GM18858 (cell line): ENCODE data around the gene ANKFN1.

Source experiments
- ATAC-seq: cut with Tn5 transposase; IDR thresholded peaks from one replicate; pipeline ENCODE4 v1.9.1; 2021; ENCODE audit not compliant: unreplicated experiment

The ANKFN1 gene

DNA sequence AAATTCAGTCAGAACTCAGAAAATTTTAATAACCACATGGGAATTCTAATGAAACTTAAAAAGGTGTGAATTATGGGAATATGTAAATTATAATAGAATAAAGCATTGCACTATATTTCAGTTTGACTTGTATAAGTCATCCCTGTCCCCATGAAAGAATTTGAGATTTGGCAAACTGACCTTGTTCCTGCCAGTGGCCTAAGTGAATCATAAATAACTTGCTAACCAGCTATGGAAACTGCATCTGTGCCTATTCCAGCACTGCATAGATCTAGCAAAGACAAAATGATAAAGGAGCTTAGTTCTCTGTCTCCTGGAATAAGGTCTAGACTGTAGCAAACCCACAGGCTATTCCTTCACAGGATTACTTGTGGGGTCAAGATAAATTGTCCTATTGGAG, 333.5 kb downstream of the ANKFN1 start:
- no peak for ATAC-seq

DNA sequence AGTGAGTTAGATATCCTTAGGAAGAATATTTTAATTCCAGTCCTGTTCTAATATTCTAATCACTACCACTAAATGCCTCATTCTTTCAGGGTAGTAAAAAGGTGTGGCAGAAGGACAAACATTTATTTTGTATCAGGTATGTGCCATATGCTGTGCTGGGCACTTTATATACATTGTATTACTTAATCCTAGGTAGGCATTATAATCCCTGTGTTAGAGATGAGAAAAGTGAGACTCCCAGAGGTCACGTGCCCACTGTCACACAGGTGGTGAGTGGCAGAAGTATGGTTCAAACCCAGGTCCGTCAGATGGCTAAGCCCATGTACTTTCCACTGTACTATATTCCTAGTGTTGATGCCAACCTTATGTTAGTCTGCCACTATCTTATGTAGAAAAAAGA, 335.5 kb downstream of the ANKFN1 start:
- ATAC-seq: no peak

DNA sequence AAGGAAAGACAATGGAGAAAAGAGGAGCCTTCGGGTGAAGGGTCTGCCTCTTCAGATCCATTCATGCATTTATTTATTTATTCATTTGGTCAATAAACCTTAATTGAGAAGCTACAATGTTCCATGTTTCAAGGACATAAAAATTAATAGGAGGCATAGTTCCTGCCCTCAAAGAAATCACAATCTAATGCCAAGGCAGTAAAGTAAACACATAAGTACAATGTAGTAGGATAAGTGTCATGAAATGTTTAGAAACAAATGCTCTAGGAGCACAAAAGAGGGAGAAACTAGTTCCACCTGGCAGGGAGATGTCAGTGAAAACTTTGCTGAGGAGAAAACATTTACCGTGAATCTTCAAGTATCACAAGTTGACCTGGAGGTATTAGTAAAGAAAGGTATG, 336.7 kb downstream of the ANKFN1 start:
- no peak for ATAC-seq

DNA sequence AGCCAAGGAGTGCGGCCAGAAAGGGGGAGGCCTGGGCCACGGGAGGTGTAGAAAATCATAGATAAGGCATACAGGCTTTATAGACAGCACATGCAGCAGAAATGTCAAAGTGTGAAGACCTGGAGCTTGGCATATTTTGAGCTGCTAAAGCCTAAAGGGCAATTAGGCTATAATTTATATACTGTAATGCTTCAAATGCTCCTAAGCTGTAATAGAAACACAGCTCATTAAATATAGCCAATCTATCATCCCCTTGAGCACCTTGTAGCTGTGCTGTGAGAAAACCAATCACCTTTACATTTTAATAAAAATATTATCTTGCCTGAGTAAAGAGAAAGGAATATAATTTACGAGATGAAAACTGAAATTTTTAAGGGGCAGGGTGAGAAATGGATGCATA, 342.3 kb downstream of the ANKFN1 start:
- no peak for ATAC-seq

DNA sequence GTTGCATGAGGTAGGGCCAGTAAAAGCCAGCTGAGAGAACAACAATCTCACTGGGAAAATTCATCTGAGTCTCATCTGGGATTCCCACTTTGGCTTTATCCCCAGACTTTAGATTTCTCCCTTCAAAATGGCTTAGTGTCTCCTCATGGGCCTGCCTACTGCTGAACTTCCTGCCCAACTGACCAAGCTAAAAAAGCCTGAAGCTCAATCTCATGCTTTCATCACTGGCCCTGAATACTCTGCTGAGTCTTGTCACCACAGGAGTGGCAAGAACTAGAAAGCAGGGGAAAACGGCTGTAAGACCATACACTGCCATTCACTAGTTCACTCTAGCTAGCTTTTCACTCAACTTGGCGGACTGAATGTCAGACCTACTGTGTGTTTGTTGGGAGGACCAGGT, 343.9 kb downstream of the ANKFN1 start:
- ATAC-seq: no peak

DNA sequence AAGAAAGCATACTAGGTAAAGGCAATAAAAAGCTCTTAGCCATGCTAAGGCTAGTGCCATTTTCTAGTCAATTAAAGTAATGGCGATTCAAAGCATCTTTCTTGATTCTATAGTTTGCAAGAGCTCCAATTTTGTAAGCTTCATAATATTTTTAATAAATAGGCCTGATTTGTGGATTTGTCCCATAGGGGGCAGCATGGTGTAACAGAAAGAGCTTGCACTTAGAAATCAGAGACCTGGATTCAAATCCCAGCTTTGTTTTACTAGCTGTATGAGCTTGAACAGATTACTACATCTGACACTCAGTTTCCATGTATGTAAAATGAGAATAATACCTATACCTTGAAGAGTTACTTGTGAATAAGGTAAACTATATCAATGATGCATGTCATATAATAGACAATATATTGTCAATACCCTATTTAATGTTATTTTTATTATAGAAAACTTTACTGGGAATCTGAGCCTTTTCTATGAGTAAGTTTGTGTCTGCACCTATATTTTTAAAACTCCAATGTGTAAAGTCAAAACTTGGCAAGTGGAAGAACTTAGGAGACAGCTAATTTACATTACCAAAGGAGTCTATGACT, 346.6 kb downstream of the ANKFN1 start:
- ATAC-seq: no peak

DNA sequence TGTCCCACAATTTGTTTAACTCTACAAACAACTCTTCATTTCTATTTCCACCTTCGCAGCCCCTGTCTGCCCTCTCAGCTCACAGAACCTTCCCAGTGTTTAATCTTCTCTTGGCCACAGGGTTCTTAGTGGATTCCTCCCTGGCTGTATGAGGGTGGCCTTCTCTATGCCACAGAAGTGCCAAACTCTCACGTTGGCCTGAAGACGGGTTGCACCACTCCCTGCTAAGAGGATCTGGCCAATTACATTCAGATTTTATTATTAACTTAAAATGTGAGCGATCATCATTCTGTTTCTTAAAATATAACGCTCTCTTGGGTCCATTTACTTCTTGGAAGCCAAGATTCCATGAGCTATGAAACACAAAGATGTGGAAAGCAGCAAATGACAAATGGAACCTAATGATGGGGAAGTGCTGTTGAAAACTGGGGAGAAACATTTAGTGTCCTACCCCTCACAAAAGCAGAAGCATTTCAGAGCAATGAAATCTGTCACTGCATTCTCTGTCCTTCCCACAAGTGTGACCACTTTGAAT, 348.9 kb downstream of the ANKFN1 start:
- no peak for ATAC-seq

DNA sequence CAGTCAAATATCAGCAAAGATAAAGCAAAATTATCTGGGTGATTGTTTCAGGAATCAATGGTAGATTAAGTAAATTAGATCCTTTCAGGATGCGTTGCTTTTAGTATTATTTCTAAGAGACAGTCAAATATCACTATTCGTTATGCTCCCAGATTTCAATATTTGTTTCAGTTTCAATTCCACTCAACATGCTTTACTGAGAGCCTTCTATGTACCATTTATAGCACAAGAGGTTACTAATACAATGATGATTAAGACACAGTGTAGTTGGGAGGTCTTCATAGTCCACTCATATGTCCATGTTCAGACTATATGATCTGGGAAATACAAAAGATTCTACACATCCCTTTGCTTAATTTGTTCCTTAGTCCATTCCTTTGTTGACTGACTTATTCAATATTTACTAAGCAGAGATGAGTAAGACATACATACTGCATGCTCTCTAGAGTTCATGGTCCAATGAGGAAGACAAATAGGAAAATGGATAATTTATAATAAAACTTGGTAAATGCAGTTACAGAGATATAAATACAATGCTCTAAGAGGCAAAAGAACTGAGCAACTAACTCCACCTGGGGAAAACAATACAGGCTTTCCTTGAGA, 352.0 kb downstream of the ANKFN1 start:
- no peak for ATAC-seq

DNA sequence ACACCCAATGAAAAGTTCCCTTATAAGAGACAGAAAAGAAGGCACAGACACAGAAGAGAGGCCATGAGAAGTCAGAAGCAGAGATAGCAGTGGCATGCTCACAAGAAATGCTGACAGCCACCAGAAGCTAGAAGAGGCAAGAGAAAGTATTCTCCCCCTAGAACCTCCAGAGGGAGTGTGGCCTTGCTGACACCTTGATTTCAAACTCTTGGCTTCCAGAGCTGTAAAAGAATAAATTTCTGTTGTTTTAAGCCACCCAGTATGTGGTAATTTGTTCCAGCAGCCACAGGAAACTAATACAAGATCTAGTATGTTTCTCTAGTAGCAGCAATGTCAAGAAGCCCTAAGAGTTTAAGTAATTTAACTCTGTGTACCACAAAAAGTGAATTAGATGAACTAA, 353.1 kb downstream of the ANKFN1 start:
- no peak for ATAC-seq

DNA sequence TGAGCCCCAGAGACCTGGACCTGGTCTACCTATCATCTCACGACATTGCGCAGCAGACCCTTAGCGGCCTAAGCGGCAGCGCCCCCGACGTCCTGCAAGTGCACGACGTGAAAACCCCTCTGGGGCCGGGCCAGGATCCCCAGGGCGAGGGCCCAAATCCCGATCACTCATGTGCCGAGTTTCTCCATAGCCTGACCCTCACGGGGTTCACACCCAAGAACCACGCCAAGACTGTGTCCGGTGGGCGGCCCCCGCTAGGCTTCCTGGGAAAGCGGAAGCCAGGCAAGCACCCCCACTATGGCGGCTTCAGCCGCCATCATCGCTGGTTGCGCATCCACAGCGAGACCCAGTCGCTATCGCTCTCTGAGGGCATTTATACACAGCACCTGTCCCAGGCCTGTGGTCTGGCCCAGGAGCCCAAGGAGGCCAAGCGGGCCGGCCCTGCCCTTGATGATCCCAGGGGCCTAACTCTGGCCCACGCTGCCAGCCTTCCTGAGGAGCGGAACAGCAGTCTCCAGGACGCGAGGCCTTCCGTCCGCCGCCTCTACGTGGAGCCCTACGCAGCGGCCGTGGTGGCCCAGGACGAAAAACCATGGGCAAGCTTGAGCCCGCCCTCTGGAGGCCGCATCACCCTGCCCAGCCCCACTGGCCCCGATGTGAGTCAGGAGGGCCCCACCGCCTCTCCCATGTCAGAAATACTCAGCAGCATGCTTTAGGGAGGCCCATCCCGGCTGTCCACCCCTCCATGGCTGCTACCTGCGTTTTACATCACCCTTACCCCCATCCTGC, 357.5 kb downstream of the ANKFN1 start:
- ATAC-seq: no peak

DNA sequence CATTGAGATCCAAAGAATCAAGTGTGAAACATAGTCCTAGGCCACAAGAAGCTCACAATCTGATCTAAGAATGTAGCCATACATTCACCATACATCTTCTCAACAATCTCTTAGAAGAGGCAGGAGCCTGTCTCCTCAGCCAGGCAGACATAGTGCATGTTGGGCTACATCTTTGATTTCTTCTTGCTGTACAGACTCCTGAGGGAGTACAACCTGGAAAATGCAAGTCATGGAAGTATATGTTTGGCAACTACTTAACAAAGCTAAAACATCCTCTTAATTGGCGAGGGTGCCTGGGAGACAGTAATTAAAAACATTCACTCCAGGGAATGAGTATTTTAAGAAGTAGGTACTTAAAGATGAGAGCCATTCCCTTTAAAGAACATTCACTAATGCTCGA, 361.0 kb downstream of the ANKFN1 start:
- ATAC-seq: no peak

DNA sequence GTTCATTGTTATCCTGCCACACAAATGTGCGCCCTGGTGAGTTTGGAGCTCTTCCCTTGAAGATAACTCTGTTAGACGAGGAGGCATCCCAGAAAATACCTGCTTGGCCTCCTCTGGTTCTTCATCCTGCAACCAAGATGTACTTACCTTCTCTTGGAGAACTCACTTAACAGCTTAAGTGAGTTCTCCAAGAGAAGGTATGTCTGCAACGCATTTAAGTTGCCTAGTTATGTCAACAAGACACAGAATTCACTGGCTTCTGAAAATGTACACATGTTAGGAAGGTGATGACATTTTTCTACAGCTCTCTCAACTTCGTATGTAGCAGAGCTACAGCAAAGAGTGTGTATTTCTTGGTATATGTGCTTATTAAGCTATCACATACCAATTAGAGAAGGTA, 361.6 kb downstream of the ANKFN1 start:
- ATAC-seq: no peak

DNA sequence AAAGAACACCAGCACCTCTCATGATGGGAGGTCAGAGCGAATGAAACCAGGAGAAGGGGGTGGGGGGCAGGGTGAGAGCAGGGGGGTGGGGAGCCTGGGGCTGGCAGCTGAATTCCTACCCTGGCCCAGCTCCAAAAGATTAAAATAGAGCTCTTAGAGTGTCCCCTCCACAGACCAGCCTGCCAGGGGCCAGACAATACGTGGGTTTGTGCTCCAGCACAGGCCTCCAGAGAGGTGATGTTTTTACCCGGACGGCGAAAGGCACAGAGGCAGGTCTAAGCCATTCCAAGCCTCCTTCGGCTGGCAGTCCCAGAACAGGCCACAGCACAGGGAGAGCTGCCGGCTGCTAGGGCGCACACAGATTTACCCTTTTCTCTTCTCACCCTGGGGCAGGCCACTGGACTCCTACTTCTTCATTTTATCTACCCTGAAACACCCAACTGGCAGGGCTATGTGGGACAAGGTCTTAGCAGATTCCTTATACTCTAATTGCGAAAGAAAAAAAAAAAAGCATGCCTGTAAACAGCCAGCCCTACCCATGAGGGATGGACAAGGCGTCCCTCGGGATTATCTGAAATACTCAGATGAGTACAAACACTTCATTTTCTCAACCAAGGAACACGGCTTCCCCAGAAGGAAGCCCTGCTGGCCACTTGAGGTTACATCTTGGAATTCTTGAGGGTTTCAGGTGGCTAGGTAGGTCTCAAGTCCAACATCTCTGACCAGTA, 368.3 kb downstream of the ANKFN1 start:
- ATAC-seq: no peak

DNA sequence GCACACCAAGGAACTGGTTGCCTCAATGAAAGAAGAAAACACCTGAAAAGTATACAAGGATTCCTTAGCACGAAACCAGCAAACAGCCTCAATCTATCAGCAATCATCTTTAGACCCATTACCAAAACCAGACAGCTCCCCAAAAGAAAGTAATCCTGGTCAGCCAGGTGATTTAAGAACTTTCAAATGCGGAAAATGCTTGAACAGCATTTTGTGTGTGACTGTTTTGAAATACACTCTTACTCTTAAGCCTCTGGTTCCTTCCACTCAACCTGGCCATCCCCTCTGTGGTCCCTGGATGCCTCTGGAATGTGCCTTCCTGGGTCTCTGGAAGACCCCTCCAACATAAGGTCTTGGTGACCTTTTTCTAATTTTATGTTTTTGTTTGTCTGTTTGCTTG, 369.8 kb downstream of the ANKFN1 start:
- ATAC-seq: no peak

DNA sequence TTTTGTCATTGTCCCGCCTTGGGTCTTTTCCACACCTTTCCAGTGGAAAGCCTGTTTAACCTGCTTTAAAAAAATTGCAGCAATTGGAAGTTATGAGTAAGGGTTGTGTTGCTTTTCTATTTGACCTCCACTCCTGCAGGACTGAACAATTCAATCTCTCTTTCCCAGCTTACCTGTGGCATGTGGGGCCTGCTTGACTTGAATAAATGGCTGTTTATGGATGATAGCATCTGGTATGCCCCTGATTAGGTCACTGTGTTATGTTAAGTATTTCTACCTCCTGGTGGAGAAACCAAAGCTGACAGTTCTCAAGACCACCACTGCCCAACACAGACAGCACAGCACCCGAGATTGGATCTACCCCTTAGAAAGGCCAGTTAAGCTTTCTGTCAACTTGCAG, 375.4 kb downstream of the ANKFN1 start:
- ATAC-seq: no peak

DNA sequence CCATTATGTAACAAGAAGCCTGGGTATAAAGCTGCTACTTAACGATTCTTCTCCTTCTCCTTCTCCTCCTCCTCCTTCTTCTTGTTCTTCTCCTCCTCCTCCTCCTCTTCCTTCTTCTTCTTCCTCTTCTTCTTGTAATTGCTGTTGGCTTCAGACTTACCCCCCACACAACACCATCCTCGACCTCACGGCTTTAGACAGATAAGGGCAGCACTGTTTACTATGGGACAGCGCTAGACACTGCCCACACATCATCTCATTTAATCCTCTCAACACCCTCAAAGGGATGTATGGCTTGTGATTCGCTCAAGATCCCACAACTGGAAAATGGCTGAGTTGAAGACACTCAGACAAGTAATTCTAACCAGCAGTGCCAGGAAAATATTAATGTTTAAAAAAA, 379.7 kb downstream of the ANKFN1 start:
- no peak for ATAC-seq

DNA sequence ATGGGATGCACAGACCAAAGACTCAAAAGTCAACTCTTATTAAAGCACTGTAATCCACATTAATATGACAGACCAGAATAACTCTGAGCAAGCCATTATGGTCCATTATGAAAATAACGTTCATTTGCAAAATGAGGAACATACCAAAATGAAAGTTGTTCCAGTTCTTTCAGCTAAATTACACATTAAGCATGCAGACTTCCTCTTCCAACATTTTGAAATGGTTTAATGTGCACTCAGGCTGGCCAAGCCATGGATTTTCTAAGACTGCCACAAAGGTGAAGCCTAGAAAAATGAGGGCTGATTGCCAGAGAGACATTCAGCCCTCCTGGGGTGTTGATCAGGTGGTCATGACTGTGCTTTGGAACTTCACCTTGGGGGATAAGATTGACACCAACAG, 383.5 kb downstream of the ANKFN1 start:
- no peak for ATAC-seq

DNA sequence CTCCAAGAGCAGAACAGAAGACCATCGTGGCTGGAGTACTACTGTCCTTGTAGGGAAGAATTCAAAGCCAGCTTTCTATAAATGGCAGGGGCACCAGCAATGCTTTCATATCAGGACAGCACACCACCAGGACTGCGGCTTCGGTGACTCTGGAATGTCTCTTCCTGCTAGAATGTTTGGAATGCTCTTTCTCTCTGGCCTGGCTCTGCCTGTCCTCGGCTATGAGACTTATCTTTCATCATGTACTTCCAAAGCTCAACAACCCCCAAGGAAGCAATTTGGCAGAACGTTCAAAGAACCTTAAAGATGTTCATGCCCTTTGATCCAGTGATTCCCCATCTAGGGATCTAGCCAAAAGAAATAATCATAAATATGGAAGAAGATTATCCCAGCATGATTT, 387.6 kb downstream of the ANKFN1 start:
- ATAC-seq: no peak

DNA sequence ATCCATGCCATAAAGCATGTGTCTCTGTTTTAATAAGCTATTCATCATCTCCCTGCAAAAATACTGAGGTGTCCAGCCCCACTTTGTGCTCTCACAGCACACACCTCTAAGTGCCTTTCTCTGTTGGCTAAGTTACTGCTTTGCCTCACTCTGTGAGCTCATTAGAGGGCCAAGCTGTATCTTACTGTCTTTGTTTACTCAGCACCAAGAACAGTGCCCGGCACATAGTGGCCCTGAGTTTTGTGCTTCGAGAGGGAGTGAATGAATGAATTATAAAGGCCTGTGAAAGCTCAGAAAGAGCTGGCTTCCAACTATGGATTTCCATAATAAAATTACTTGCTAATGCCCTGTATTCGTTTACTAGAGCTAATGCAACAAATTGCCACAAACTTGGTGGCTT, 390.0 kb downstream of the ANKFN1 start:
- ATAC-seq: no peak

DNA sequence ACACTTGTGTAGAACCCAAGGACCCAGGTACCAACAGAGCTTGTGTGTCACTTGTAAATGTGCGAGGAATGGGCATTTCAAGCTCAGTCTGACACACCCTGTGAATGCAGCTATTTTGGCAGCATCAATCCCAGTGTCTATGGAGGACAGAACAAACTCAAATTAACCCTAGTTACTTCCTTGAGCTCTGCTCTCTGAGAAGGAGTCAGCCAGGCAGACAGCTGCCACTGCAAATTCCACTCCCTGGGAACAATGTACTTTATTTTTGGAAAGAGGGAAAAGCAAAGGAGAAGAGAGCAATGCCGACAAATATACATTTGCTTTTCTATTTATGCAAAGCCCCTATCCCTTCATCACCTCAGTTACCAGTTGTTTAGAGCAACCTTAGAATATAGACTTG, 391.8 kb downstream of the ANKFN1 start:
- no peak for ATAC-seq

DNA sequence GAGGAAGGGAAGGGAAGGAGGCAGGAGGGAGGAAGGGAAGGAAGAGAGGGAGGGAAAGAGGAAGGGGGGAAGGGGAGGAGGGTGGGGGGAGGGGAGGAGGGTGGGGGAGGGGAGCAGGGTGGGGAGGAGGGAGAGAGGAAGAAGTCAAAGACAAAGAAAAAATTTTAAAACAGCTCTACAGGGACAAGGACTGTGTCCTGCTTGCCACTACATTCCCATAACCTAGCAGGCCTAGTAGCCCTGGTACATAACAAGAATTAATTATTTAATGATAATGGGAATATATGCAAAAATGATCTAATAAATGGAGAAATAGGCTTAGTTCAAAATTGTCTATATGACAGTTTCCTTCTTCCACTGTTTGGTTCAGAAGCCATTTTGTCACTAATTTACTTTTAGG, 392.7 kb downstream of the ANKFN1 start:
- no peak for ATAC-seq

DNA sequence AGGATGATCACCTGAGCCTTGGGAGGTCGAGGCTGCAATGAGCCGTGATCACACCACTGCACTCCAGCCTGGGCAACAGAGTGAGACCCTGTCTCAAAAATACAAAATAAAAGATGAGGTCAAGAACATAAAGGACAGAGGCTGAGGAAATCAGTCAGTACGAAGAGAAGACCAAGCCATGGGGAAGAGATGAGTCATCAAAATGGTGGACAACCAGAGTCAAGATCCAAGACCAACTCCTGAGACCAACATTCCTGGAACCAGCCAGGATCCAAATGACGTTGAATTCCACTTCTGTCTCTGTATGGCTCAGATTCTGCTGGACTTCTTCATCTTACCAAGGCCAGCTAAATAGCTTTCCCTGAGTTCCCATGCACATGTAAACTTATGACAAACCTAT, 395.4 kb downstream of the ANKFN1 start:
- no peak for ATAC-seq
